Breast epithelium (tissue), 4 donors: ENCODE measurements around the gene KCNH5. TPM values are rescaled to one million over a fixed set of nuclear protein-coding genes. Genes with fewer than 3 reads are reported as not detected.

Experiments used
- DNase-seq, 2 donors: peaks; one replicate each; pipeline ENCODE4 v3.0.0-alpha.2; 2019; ENCODE audit warnings: low spot score in 2 of 2
- H3K27ac ChIP-seq, 2 donors: fragments of 200-600 bp; sonication (generic) in 1 of 2; one replicate each; pipeline ENCODE4 v1.5.1; 2016 to 2019; ENCODE audit warnings: mild to moderate bottlenecking in 1 of 2
- H3K27me3 ChIP-seq, 2 donors: fragments of 200-600 bp; sonication (generic) in 1 of 2; one replicate each; pipeline versions ENCODE4 v1.5.1 to v1.6.0; 2017 to 2019; ENCODE audit warnings: control low read depth in 1 of 2, mild to moderate bottlenecking in 1 of 2
- H3K36me3 ChIP-seq: fragments of 200-600 bp; one replicate; pipeline ENCODE4 v1.5.1; 2019
- H3K4me1 ChIP-seq, 2 donors: fragments of 200-600 bp; sonication (generic); one replicate each; pipeline ENCODE4 v1.5.1; 2016 to 2019; ENCODE audit warnings: control low read depth in 1 of 2
- H3K4me3 ChIP-seq, 3 donors: fragments of 200-600 bp; sonication (generic); 1 replicate in 2 of 3; 2 replicates in 1 of 3; pipeline ENCODE4 v1.5.1; 2016 to 2019; ENCODE audit warnings: mild to moderate bottlenecking in 3 of 3, moderate library complexity in 2 of 3
- H3K9me3 ChIP-seq, 2 donors: fragments of 200-600 bp; sonication (generic) in 1 of 2; one replicate each; pipeline ENCODE4 v1.5.1; 2016 to 2019; ENCODE audit warnings: control low read depth in 1 of 2
- CTCF ChIP-seq, 3 donors: fragments of 450-650 bp; IDR thresholded peaks; one replicate each; pipeline ENCODE4 v1.5.1; 2016 to 2017; ENCODE audit warnings: antibody characterized with exemption in 3 of 3, mild to moderate bottlenecking in 3 of 3, moderate library complexity in 3 of 3
- POLR2A ChIP-seq: fragments of 450-650 bp; IDR thresholded peaks from one replicate; pipeline ENCODE4 v1.6.1; 2016; ENCODE audit warnings: antibody characterized with exemption, mild to moderate bottlenecking, moderate library complexity
- POLR2AphosphoS5 ChIP-seq, 3 donors: sonication (generic); formaldehyde crosslinking; IDR thresholded peaks; one replicate each; pipeline ENCODE4 v1.6.1; 2017; ENCODE audit warnings: antibody characterized with exemption in 3 of 3
- intact Hi-C: fragments of 100-400 bp; cut with DNase I; formaldehyde crosslinking; loops from one replicate; pipeline ENCODE4 v1.15.1; 2023; ENCODE audit warnings: low total_unique reads
- total RNA-seq, 3 donors: library from RNA; depleted of rRNA; stranded (reverse); fragments of >200 nt; gene quantifications; one replicate each; pipeline ENCODE4 v1.1.0, GENCODE V29; 2016

The KCNH5 gene
- total RNA-seq, 3 donors from 2014 or later: 0.33 to 0.88 TPM; not detected in 1

GRCh38 chr14:62745496-62745895 is 299.8 kb downstream of the KCNH5 start:
- Histone ChIP-seq H3K4me3 (no peak overlapping the region), H3K27me3 (no peaks in the 10 kb centered on the region), H3K27ac (no peak overlapping the region), H3K9me3 (no peaks in the 10 kb centered on the region), H3K4me1 (no peaks in the 10 kb centered on the region), H3K36me3 (no peaks in the 10 kb centered on the region)
- intact Hi-C loops: no loop called here
- no peak for TF ChIP-seq POLR2A
- TF ChIP-seq CTCF (IDR thresholded peaks at IDR 0.05): no peak
- TF ChIP-seq POLR2AphosphoS5 (IDR thresholded peaks at IDR 0.05): no peak
- no peak for DNase-seq

GRCh38 chr14:62743560-62743959 is 301.7 kb downstream of the KCNH5 start:
- TF ChIP-seq CTCF (IDR thresholded peaks at IDR 0.05): no peak
- no peak for TF ChIP-seq POLR2A
- no peak for TF ChIP-seq POLR2AphosphoS5 (IDR thresholded peaks at IDR 0.05)
- Histone ChIP-seq H3K27ac (no peak overlapping the region), H3K4me3 (no peak overlapping the region), H3K4me1 (no peaks in the 10 kb centered on the region), H3K36me3 (no peaks in the 10 kb centered on the region), H3K27me3 (no peaks in the 10 kb centered on the region), H3K9me3 (no peaks in the 10 kb centered on the region)
- intact Hi-C loops: no loop called here
- DNase-seq: no peak

- no peaks in the 10 kb centered on the region for H3K36me3 ChIP-seq
- intact Hi-C loops: no loop called here
- DNase-seq: no peak
- H3K4me1 ChIP-seq: no peaks in the 10 kb centered on the region
- H3K27ac ChIP-seq: no peak overlapping the region
- TF ChIP-seq POLR2A (no peak), CTCF (IDR thresholded peaks at IDR 0.05) (no peak), POLR2AphosphoS5 (IDR thresholded peaks at IDR 0.05) (no peak)
- H3K27me3 ChIP-seq: no peaks in the 10 kb centered on the region
- H3K4me3 ChIP-seq: no peak overlapping the region
- no peaks in the 10 kb centered on the region for H3K9me3 ChIP-seq
Measured at GRCh38 chr14:62743118-62743517, 302.1 kb downstream of the KCNH5 start.

DNA sequence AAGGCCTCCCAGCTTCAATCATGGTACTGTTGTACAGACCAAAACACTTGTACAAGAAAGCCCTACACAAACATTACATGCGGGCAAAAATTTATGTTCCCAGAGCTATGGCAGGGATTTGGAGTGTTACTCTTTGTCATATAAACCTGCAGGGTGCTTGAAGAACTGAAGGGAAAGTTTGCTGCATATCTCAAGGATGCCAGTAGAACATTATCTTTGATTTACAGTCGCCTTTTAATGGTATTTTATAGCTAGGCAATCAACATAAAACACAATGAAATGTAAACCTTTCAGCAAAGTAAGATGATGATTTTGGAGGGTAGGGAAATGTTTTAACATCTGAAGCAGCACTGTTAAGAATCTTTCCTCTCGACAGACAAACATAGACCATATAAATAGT is 305.6 kb downstream of the KCNH5 start:
- no peak for TF ChIP-seq CTCF (IDR thresholded peaks at IDR 0.05)
- no peak for TF ChIP-seq POLR2A
- TF ChIP-seq POLR2AphosphoS5 (IDR thresholded peaks at IDR 0.05): no peak
- Histone ChIP-seq H3K9me3 (no peaks in the 10 kb centered on the region), H3K27me3 (no peaks in the 10 kb centered on the region), H3K36me3 (no peaks in the 10 kb centered on the region), H3K4me3 (no peak overlapping the region), H3K4me1 (no peaks in the 10 kb centered on the region), H3K27ac (no peak overlapping the region)
- intact Hi-C loops: no loop called here
- no peak for DNase-seq

GRCh38 chr14:62736048-62737043 is 308.9 kb downstream of the KCNH5 start:
- intact Hi-C loops: no loop called here
- Histone ChIP-seq H3K36me3 (no peaks in the 10 kb centered on the region), H3K4me1 (no peaks in the 10 kb centered on the region), H3K9me3 (no peaks in the 10 kb centered on the region), H3K27me3 (no peaks in the 10 kb centered on the region), H3K27ac (no peak overlapping the region), H3K4me3 (no peak overlapping the region)
- no peak for DNase-seq
- TF ChIP-seq POLR2A (no peak), CTCF (IDR thresholded peaks at IDR 0.05) (no peak), POLR2AphosphoS5 (IDR thresholded peaks at IDR 0.05) (no peak)
